DMS 273 treated with DMSO at 0.1 percent for 48 hours (cell line): ENCODE results near the gene U2AF1L4.
A peak's percentile ranks its signal among the peaks of the same experiment; 100 is the strongest.

Experiments used
- DNase-seq: peaks from one replicate; lab custom pipeline; 2025; lab: John Stamatoyannopoulos, UW

The U2AF1L4 gene, protein sequence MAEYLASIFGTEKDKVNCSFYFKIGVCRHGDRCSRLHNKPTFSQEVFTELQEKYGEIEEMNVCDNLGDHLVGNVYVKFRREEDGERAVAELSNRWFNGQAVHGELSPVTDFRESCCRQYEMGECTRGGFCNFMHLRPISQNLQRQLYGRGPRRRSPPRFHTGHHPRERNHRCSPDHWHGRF

DNA sequence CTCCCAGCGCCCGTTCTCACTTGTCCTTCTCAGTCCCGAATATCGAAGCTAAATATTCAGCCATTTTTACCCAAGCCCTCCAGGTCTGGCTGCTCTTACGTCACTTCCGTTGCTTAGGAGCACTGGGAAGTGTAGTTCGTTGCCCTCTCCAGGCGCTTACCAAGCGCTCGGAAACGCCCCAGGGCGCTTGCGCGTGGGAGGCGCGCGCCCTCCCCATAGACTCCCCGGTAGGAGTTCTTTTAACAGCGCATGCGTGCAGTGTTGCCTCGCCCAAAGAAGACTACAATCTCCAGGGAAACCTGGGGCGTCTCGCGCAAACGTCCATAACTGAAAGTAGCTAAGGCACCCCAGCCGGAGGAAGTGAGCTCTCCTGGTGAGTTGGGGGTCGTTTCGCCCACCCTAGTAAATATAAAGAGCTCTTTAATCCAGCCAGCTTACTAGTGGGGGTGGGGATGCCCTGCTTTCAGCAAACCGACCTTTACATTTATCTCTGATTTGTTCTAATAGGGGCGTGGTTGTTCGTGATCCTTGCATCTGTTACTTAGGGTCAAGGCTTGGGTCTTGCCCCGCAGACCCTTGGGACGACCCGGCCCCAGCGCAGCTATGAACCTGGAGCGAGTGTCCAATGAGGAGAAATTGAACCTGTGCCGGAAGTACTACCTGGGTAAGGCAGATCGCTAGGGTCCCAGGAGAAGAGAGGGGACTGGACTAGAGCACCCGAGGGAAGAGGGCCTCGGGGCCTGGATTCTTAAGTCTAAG is at the start of gene U2AF1L4, which contains the start of gene PSENEN:
U2AF1L4 (minus strand) TSS at position 91 of the 759 bp plus-strand sequence; CDS start at position 64, 27 bp downstream.
PSENEN (plus strand) TSS at position 324 of the 759 bp plus-strand sequence; CDS start at position 604, 280 bp downstream.
- peak; percentile 95 for DNase-seq

DNA sequence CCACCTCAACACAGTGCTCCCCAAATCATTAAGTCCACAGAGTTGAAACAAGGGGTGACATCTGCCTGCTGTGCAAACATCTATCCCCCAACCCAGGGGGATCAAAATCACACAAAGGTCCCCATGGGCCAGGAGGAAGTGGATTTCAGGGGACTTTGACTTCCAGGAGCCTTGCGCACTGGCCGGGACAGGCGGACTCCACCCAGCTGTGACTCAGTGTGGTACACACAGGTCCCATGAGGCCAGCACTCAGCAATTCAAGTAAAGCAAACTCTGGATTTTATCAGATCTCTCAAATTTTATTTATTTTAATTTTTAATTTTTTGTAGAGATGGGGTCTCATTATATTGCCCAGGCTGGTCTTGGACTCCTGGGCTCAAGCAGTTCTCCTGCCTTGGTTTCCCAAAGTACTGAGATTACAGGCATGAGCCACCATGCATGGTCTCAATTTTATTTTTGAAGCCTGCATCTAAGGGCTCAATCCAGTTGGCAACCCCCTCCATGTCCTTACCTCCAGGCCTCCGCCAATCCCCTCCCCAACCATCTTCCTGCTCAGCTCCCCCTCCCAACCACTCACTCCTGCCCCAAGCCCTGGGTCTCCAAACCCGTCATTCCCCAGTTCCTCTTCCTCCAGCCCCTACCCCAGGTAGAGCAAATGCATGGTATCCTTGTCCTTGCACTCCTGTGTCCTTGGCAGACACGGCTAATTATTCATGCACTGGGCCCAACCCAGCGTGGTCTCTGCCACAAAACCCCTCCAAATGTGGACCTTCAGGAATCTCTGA is 48.4 kb upstream of the U2AF1L4 start:
- no peak for DNase-seq

DNA sequence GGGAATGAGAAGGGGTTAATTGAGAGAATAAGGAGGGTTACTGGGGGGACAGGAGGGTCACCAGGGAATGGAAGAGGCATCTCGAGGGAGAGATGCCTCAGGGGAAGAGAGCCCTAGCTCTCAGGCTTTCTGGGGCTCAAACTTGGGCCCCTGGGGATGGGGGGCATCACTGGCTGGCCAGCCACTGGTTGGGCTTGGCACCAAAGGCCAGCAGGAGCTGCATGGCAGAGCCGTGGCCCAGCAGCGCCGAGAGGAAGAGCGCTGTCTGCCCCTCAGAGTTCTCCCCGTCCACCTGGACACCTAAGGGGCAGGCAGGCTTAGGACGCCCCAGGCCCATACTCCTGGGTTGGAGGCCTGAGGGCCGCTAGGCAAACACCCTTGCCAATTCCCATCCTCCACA is 47.7 kb upstream of the U2AF1L4 start:
- no peak for DNase-seq

DNA sequence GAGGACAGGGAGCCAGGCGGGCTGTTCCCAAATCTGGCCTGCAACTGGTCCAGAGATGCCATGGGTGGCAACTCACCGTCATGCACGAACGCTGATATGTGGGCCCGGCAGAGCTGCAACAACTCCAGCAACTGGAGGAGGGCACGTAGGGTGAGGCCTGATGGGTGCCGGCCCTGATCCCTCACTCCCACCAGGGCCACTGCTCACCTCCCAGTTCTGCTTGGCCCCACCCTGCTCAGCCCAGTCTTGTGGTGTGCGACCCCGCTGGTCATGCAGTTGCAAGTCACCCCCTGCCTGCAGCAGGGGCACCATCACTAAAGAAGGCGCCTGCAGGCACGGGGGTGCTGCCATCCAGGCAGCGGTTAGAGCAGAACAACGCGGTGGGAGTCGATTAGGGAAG is 47.1 kb upstream of the U2AF1L4 start:
- DNase-seq, result no peak

DNA sequence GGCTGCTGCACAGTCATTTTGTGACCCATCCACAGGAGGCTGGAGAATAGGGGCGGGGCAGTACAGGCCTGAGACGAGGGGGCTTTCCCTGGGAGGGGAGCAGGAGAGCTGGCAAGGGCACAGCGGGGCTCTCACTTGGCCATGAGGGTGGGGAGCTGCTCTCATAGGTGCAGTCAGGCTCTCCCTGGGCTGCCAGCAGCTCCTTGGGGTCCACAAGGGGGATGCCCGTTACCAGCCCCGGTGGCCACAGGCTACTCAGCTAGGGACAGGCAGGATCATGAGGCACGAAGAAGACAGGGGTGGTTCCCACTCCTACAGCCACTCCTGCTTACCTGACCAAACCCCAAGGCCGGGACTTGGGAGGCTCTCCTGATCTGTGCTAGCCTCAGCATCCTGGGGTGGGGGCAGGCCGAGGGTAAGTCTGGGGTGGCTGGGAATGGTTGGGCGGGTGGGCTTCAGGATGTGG is 46.6 kb upstream of the U2AF1L4 start:
- DNase-seq, result no peak

DNA sequence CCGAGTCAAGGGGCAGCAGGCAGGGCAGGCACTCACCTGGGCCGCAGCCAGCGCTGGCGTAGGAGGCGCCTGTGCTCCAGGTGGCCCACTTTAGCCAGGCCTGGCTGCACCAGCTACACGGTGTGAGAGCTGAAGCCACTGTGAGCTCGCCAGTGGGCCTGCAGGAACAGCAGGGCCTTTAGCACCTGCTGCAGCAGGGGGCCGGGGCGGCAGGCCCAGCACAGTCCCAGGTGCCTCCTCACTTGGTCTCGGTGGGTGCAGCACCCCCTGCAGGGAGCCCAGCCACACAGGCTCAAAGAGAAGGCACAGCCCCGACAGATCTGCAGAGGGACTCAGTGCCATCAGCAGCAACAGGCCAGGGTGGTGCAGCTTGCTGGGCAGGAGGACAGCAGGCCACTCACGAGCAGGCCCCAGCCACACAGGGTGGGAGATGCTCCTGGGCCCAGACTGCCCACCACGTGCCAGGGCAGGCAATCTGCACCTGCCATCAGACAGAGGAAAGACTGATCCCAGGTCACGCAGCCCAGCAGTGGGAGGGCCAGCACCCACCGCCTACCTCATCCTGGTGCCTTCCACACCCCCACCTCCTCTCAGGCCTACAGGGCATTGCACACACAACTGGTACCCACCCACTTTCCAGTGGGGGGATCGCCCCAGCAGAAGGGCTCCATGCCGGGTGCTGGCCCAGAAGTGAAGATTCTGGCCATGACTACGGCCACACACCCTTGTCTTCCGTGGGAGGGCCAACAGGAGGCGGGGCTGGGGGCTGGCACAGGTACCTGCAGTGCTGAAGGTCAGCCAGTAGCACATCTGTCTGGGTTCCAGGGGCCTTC is 46.0 kb upstream of the U2AF1L4 start:
- DNase-seq, result no peak

DNA sequence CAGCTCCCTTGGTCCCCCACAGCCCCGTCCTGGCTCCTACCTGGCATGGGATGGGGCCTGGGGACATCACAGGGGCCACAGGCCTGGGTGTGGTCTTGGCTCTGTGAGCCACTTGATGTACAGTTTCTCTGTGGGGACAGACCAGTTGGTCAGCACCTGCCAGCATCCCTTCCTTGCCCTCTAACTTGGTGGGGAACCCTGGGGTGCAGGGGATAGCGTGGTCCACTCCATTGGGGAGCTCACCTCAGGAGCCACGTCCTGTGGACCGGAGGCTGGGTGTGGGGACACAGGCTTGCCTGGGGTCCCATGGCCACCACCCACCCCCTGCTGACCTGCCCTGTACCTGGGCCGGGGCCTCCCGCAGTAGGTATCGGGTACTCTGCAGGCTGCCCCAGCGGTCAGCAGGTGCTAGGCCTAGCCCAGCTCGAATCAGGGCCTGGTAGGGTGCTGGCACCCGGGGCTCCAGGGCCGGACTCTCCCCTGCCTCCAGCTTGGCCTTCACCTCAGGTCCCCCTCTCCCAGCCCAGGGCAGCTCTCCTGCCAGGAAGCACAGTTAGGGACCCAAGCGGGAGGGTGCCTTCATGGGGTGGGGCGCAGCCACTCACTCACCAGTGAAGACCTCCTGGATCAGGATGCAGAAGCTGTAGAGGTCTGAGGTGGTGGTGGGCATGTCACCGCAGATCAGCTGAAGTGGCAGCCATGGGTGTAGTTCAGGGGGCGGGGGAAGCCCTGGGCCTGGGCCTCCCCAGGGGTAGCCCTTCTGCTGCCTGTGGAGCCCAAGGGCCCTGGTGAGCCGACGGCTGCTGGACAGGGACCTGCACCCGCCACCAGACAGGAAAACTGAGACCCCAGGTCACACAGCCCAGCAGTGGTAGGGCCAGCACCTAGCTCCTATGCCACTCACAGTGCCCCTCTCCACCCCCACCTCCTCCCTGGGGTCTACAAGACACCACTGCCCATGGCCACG is 45.0 kb upstream of the U2AF1L4 start:
- no peak for DNase-seq

DNA sequence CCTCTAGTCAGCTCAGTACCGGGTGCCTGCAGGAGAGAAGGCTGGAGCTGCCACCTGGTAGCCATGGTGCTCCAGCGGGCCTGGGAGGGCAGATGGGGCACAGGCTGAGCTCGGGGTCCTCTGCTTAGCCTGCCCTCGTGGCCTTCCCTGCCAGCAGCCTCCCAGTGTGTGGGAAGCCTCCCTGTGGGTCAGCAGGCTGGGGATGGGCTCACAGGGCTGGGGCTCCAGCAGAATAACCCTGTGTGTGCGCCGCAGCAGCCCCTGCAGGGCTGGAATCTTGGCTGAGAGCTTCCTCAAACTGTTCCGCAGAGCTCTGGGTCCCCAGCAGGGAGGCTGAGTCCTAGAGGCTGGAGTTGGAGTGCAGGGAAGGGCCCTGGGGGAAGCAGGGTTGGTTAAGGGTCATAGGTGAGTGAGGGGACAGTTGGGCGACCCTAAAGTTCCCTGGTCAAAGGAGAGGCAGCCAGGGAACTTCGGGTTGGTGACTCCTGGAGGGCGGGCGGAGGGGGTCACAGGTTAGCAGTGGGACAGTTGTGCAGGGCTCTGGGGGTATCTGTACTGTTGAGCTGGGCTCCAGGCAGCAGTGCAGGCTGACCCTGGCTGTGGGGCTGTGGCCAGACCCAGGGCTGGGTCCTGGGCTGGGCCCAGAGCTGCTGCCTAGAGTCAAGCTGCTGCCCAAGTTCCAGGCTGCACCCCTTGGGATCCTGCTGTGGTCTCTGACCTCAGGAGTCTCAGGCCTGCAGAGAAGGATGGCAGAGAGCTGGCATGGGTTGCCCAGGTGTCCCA is 44.2 kb upstream of the U2AF1L4 start:
- DNase-seq, result no peak

DNA sequence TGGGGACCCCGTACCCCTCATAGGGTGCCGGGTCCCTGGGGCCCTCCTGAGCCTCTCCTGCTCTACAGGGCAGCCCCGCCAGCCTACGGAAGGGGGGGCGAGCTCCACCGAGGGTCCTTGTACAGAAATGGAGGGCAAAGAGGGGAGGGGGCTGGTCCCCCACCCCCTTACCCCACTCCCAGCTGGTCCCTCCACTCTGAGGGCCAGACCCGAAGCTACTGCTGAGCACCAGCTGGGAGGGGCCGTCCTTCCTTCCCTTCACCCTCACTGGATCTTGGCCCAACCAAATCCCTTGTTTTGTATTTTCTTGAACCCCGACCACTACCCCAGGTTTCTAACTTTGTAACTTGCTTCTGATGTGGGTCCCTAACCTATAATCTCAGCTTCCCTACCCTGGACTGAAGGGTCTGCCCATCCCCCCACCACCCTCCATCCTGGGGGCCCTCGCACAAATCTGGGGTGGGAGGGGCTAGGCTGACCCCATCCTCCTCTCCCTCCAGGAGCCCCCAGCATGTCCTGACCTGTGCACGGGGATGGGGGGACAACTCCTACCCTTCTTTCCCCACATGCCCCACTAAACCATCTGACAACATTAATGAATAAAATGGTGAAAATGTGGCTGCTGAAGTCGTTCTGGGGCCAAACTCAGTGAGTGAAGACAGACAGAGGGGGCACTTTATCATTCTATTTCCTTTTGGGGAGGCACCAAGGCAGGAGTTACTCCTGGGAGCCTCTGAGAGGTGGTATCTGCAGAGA is 43.2 kb upstream of the U2AF1L4 start:
- DNase-seq, result no peak

DNA sequence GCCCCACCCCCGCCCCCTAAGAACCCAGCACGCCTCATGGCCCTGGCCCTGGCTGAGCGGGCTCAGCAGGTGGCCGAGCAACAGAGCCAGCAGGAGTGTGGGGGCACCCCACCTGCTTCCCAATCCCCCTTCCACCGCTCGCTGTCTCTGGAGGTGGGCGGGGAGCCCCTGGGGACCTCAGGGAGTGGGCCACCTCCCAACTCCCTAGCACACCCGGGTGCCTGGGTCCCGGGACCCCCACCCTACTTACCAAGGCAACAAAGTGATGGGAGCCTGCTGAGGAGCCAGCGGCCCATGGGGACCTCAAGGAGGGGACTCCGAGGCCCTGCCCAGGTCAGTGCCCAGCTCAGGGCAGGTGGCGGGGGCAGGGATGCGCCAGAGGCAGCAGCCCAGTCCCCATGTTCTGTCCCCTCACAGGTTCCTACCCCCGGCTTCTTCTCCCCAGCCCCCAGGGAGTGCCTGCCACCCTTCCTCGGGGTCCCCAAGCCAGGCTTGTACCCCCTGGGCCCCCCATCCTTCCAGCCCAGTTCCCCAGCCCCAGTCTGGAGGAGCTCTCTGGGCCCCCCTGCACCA is 42.1 kb upstream of the U2AF1L4 start:
- DNase-seq, result no peak

DNA sequence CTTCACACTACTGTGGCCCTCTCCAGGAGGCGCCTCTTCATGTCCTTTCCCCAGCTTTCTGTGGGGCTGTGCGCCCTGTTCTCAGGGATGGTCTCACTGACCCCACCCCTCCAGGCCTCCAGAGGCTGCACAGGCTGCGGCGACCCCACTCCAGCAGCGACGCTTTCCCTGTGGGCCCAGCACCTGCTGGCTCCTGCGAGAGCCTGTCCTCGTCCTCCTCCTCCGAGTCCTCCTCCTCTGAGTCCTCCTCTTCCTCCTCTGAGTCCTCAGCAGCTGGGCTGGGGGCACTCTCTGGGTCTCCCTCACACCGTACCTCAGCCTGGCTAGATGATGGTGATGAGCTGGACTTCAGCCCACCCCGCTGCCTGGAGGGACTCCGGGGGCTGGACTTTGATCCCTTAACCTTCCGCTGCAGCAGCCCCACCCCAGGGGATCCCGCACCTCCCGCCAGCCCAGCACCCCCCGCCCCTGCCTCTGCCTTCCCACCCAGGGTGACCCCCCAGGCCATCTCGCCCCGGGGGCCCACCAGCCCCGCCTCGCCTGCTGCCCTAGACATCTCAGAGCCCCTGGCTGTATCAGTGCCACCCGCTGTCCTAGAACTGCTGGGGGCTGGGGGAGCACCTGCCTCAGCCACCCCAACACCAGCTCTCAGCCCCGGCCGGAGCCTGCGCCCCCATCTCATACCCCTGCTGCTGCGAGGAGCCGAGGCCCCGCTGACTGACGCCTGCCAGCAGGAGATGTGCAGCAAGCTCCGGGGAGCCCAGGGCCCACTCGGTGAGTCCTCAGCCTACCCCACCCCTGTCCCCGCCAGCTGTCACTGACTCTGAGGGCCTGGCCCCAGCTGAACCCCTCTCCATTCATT is 41.3 kb upstream of the U2AF1L4 start:
- DNase-seq, result no peak

DNA sequence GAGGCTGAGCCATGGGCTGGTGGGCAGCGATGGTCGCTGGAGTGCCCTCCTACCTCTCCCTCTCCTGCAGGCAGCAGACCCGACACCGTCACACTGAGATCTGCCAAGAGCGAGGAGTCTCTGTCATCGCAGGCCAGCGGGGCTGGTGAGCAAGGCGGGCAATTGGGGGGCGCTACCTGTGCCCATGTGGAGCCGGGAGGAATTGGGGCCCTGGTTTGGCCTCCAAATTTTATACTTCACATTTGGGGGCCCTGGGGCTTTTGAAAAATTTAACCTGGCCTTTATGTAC is 40.1 kb upstream of the U2AF1L4 start:
- DNase-seq, result no peak

DNA sequence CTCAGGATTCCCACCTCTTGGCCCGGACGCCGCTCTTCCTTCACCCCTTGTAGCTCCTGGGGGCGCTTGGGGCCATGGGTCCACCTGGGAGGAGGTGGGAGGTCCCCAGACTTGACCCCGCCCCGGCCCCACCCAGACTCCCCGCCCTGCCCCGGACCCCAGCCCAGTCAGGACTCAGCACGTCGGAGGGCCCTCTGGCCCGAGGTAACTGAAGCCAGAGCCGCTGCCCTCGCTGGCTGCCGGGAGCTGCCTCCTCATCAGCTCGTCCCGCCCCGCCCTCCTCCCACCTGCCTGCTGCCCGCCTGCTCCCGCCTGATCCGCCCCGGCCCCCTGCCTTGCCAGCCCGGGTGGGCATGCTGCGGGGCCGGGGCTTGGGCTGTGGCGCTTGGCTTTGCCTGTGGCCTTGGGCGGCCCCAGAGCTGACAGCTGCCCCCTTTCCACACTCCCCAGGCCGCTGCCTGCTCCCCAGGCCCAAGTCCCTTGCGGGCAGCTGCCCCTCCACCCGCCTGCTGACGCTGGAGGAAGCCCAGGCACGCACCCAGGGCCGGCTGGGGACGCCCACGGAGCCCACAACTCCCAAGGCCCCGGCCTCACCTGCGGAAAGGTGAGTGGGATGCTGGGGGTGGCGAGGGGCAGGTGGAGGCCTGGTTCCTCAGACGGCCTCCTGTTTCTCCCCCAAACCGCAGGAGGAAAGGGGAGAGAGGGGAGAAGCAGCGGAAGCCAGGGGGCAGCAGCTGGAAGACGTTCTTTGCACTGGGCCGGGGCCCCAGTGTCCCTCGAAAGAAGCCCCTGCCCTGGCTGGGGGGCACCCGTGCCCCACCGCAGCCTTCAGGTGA is 39.5 kb upstream of the U2AF1L4 start:
- no peak for DNase-seq

DNA sequence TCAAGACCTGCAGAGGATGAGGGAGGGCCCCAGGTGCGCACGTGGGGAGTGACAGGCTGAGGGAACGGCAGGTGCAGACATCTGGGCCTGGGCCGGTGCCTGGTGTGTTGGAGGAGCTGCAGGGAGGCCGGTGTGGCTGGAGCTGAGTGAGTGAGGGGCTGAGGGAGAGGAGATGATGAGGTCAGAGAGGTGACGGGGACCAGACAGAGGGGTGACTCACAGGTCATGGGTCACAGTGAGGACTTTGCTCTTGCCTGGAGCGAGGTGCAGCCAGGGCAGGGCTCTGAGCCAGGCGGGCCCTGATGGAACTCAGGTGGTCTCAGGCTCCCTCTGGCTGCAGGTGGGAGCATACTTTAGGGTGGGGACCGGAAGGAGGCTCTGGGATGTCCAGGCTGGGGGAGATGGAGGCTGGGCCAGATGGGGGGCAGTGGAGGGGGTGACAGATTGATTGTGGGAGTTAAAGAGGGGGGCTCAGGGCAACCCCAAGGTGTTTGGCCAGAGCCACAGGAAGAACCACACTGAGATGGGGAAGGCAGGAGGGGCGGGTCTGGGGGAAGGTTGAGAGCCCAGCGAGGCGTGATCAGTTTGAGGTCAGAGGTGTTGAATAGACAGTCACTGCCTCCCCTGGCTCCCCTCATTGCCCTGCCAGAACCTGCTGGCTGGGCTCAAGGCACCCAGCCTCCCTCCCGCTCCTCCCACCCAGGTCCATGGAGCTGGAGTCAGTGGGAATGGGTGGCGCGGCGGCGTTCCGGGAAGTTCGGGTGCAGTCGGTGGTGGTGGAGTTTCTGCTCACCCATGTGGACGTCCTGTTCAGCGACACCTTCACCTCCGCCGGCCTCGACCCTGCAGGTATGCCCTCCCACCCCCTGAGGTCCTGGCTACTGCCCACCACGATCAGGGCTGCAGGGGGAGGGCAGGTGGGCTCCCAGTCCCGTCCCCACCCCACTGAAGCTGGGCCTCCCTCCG is 38.5 kb upstream of the U2AF1L4 start:
- no peak for DNase-seq

DNA sequence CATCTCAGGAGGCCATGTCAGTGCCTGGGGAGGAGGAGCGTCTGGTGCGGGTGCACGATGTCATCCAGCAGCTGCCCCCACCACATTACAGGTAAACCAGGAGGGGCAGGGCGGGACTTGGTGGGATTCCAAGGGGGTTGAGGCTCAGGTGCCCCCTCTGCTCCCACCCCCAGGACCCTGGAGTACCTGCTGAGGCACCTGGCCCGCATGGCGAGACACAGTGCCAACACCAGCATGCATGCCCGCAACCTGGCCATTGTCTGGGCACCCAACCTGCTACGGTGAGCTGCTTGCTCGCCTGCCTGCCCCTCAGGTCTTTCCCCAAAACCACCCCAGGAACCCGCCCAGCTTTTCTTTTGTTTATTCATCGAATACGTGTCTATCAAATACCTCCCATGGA is 37.4 kb upstream of the U2AF1L4 start:
- no peak for DNase-seq

DNA sequence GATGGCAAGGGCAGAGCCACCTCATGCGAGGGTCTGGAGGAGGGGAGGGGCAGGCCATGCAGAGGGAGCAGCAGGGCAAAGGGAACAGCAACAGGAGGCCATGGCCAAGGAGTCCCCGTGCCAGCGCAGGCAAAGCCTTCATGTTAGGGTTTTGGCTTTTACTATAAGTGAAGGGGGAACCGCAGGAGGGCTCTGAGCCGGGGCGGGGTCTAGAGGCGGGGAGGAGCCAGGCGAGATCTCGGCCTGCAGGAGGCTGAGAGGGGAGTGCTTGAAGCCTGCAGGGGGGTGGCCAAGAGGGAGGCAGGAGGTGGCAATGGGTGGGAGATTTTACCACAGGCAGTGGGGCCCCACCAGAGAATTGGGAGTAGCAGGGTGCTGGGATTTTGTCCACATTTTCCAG is 36.4 kb upstream of the U2AF1L4 start:
- no peak for DNase-seq
